22Rv1 (cell line): ENCODE measurements around the gene OS9.

Source experiments
- CTCF ChIP-seq: fragments of 450-650 bp; IDR thresholded peaks from 2 replicates; pipeline ENCODE4 v1.5.1; 2017; ENCODE audit warnings: mild to moderate bottlenecking
- ZFX ChIP-seq: fragments of 450-650 bp; IDR thresholded peaks from 2 replicates; pipeline ENCODE4 v1.6.1; 2017; ENCODE audit warnings: antibody characterized with exemption, borderline replicate concordance

GRCh38 chr12:57657744-57658143, 36.2 kb upstream of the OS9 start:
- no peak for TF ChIP-seq CTCF
- no peak for TF ChIP-seq ZFX
